ENCODE data around the gene MYH13. TPM values are rescaled to one million over a fixed set of nuclear protein-coding genes. Genes with fewer than 3 reads are reported as not detected.

MYH13 gene
- total RNA-seq, 2 experiments from 2014 or later = not detected

- H3K27me3 Mint-ChIP-seq = peaks cover 6% of the 10 kb centered on the region
- intact Hi-C loops (cut with DNase I, micrococcal nuclease) = no loop called here
- H3K4me1 Mint-ChIP-seq (ENCODE audit: low read depth) = no peaks in the 10 kb centered on the region
- Histone ChIP-seq H3K27me3 (ENCODE audit: control insufficient read depth in 1 of 2, insufficient read depth in 2 of 2, low read length in 2 of 2) (no peaks in the 10 kb centered on the region), H3K36me3 (ENCODE audit: insufficient read depth, low read length) (no peaks in the 10 kb centered on the region), H3K4me3 (ENCODE audit: low read length) (no peak overlapping the region), H3K27ac (ENCODE audit: low read depth in 1 of 2, low read length in 2 of 2) (no peak overlapping the region), H3K4me1 (ENCODE audit: insufficient read depth, low read length) (no peaks in the 10 kb centered on the region), H3K9me3 (ENCODE audit: control insufficient read depth in 1 of 2, insufficient read depth in 1 of 2, low read length in 2 of 2) (peaks cover 0 to 3% of the 10 kb centered on the region in 2 experiments)
- H3K27ac Mint-ChIP-seq = no peak overlapping the region
- H3K4me3 Mint-ChIP-seq = no peak overlapping the region
- TF ChIP-seq, protein P1, sequence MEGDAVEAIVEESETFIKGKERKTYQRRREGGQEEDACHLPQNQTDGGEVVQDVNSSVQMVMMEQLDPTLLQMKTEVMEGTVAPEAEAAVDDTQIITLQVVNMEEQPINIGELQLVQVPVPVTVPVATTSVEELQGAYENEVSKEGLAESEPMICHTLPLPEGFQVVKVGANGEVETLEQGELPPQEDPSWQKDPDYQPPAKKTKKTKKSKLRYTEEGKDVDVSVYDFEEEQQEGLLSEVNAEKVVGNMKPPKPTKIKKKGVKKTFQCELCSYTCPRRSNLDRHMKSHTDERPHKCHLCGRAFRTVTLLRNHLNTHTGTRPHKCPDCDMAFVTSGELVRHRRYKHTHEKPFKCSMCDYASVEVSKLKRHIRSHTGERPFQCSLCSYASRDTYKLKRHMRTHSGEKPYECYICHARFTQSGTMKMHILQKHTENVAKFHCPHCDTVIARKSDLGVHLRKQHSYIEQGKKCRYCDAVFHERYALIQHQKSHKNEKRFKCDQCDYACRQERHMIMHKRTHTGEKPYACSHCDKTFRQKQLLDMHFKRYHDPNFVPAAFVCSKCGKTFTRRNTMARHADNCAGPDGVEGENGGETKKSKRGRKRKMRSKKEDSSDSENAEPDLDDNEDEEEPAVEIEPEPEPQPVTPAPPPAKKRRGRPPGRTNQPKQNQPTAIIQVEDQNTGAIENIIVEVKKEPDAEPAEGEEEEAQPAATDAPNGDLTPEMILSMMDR (IDR thresholded peaks at IDR 0.05) = no peak
- DNase-seq (no peak), ATAC-seq (ENCODE audit: poor library complexity) (no peak)
- H3K36me3 Mint-ChIP-seq (ENCODE audit: low read depth) = no peaks in the 10 kb centered on the region
- POLR2A ChIA-PET = no interaction called here
- CTCF ChIA-PET = no interaction called here
- H3K9me3 Mint-ChIP-seq = no peaks in the 10 kb centered on the region
Measured at GRCh38 chr17:10268005-10268404, 104.8 kb downstream of the MYH13 start.

GRCh38 chr17:10266296-10266876 lies 106.4 kb downstream of the MYH13 start:
- peaks cover 6% of the 10 kb centered on the region for H3K27me3 Mint-ChIP-seq
- CTCF ChIA-PET = no interaction called here
- no peak overlapping the region for H3K4me3 Mint-ChIP-seq
- H3K4me1 Mint-ChIP-seq (ENCODE audit: low read depth) = no peaks in the 10 kb centered on the region
- H3K4me3 ChIP-seq (ENCODE audit: low read length) = no peak overlapping the region
- no peaks in the 10 kb centered on the region for H3K36me3 ChIP-seq (ENCODE audit: insufficient read depth, low read length)
- POLR2A ChIA-PET = no interaction called here
- no peak overlapping the region for H3K27ac ChIP-seq (ENCODE audit: low read depth in 1 of 2, low read length in 2 of 2)
- ATAC-seq (ENCODE audit: poor library complexity) (no peak), DNase-seq (no peak)
- no peaks in the 10 kb centered on the region for H3K36me3 Mint-ChIP-seq (ENCODE audit: low read depth)
- intact Hi-C loops (cut with DNase I, micrococcal nuclease) = no loop called here
- H3K4me1 ChIP-seq (ENCODE audit: insufficient read depth, low read length) = no peaks in the 10 kb centered on the region
- peaks cover 0 to 3% of the 10 kb centered on the region in 2 experiments for H3K9me3 ChIP-seq (ENCODE audit: control insufficient read depth in 1 of 2, insufficient read depth in 1 of 2, low read length in 2 of 2)
- H3K27me3 ChIP-seq (ENCODE audit: control insufficient read depth in 1 of 2, insufficient read depth in 2 of 2, low read length in 2 of 2) = no peaks in the 10 kb centered on the region
- TF ChIP-seq, protein P1 (IDR thresholded peaks at IDR 0.05) = no peak
- H3K27ac Mint-ChIP-seq = no peak overlapping the region
- H3K9me3 Mint-ChIP-seq = no peaks in the 10 kb centered on the region

DNA sequence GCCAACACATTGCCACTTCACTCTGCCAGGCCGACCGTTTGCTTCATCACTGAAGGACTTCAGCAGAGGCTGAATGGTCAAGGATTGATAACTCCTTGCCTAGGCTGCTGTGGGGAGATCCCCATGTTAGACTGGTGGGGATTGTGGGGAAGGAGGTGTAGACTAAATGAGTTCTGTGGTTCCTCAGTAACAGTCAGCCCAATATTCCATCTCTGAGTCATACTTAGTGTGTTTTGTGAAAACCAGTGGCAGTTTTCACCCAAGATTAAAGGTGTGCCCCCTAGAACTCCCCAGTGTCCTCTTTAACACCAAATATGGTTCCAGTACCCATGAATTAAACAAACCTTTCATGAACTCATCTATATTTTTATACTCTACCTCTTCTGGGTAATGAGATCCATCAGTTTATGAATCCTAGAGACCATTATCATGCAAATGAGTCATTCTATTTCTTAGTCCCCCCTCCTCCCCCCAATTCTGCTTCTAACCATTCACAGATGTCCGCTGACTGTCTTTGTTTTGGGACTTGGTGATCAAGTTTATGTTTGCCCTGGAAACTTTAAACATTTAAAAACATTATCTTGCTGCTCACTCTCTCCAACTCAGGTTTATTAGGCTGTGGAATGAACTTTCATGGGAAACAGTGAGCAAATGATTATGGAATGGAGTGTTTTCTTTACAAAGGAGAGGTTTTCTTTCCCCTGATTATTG lies 107.6 kb downstream of the MYH13 start:
- ChIA-PET POLR2A (no interaction called here), CTCF (no interaction called here)
- H3K4me1 Mint-ChIP-seq (ENCODE audit: low read depth) = no peaks in the 10 kb centered on the region
- intact Hi-C loops (cut with DNase I, micrococcal nuclease) = no loop called here
- Histone ChIP-seq H3K27me3 (ENCODE audit: control insufficient read depth in 1 of 2, insufficient read depth in 2 of 2, low read length in 2 of 2) (no peaks in the 10 kb centered on the region), H3K4me3 (ENCODE audit: low read length) (no peak overlapping the region), H3K36me3 (ENCODE audit: insufficient read depth, low read length) (no peaks in the 10 kb centered on the region), H3K4me1 (ENCODE audit: insufficient read depth, low read length) (no peaks in the 10 kb centered on the region), H3K27ac (ENCODE audit: low read depth in 1 of 2, low read length in 2 of 2) (no peak overlapping the region), H3K9me3 (ENCODE audit: control insufficient read depth in 1 of 2, insufficient read depth in 1 of 2, low read length in 2 of 2) (peaks cover 0 to 3% of the 10 kb centered on the region in 2 experiments)
- H3K27me3 Mint-ChIP-seq = peaks cover 6% of the 10 kb centered on the region
- DNase-seq (no peak), ATAC-seq (ENCODE audit: poor library complexity) (no peak)
- H3K27ac Mint-ChIP-seq = no peak overlapping the region
- TF ChIP-seq, protein P1 (IDR thresholded peaks at IDR 0.05) = no peak
- H3K9me3 Mint-ChIP-seq = no peaks in the 10 kb centered on the region
- H3K36me3 Mint-ChIP-seq (ENCODE audit: low read depth) = no peaks in the 10 kb centered on the region
- no peak overlapping the region for H3K4me3 Mint-ChIP-seq

Data from CD4-positive, alpha-beta T cell (primary cell).